Measurements from ENCODE around the gene COA1.

COA1 gene

GRCh38 chr7:43647673-43648472 is 81.5 kb downstream of the COA1 start:
- Histone ChIP-seq H3K36me3 (replicated peaks; ENCODE audit: low read depth, low read length) (peaks cover 37% of the 10 kb centered on the region), H3K4me1 (ENCODE audit: low read length) (peaks cover 71% of the 10 kb centered on the region), H3K79me2 (ENCODE audit: low read length) (peaks cover 16% of the 10 kb centered on the region), H3K27me3 (ENCODE audit: low read depth, low read length) (no peaks in the 10 kb centered on the region), H3K27ac (ENCODE audit: low read length) (peak overlapping the region; percentile 97), H3K9me3 (ENCODE audit: insufficient read depth, low read length) (peaks cover 5% of the 10 kb centered on the region), H2AFZ (ENCODE audit: low read depth, low read length) (no peak overlapping the region), H3K4me2 (ENCODE audit: low read length) (peak overlapping the region; percentile 95), H4K20me1 (ENCODE audit: insufficient read depth, low read length) (peaks cover 27% of the 10 kb centered on the region), H3K4me3 (ENCODE audit: low read length) (peak overlapping the region; percentile 70), H3K9ac (ENCODE audit: low read length) (peak overlapping the region; percentile 75)
- TF ChIP-seq EZH2phosphoT487 (IDR thresholded peaks at IDR 0.05; ENCODE audit: low read depth): no peak
- TF ChIP-seq, protein P1, sequence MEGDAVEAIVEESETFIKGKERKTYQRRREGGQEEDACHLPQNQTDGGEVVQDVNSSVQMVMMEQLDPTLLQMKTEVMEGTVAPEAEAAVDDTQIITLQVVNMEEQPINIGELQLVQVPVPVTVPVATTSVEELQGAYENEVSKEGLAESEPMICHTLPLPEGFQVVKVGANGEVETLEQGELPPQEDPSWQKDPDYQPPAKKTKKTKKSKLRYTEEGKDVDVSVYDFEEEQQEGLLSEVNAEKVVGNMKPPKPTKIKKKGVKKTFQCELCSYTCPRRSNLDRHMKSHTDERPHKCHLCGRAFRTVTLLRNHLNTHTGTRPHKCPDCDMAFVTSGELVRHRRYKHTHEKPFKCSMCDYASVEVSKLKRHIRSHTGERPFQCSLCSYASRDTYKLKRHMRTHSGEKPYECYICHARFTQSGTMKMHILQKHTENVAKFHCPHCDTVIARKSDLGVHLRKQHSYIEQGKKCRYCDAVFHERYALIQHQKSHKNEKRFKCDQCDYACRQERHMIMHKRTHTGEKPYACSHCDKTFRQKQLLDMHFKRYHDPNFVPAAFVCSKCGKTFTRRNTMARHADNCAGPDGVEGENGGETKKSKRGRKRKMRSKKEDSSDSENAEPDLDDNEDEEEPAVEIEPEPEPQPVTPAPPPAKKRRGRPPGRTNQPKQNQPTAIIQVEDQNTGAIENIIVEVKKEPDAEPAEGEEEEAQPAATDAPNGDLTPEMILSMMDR (IDR thresholded peaks at IDR 0.05; ENCODE audit: low read depth, low read length): no peak

- H3K36me3 ChIP-seq (replicated peaks; ENCODE audit: low read depth, low read length): peaks cover 37% of the 10 kb centered on the region
- peak overlapping the region; percentile 70; the same call in 1 of the 2 replicates for H3K4me3 ChIP-seq (ENCODE audit: low read length)
- no peaks in the 10 kb centered on the region for H3K27me3 ChIP-seq (ENCODE audit: low read depth, low read length)
- TF ChIP-seq, protein P1 (IDR thresholded peaks at IDR 0.05; ENCODE audit: low read depth, low read length): no peak
- peak overlapping the region; percentile 95 for H3K4me2 ChIP-seq (ENCODE audit: low read length)
- peak overlapping the region; percentile 97 for H3K27ac ChIP-seq (ENCODE audit: low read length)
- H3K9me3 ChIP-seq (ENCODE audit: insufficient read depth, low read length): peaks cover 5% of the 10 kb centered on the region
- H3K79me2 ChIP-seq (ENCODE audit: low read length): peaks cover 14% of the 10 kb centered on the region
- peak overlapping the region; percentile 41 for H3K9ac ChIP-seq (ENCODE audit: low read length)
- H3K4me1 ChIP-seq (ENCODE audit: low read length): peaks cover 68% of the 10 kb centered on the region
- H4K20me1 ChIP-seq (ENCODE audit: insufficient read depth, low read length): peaks cover 27% of the 10 kb centered on the region
- H2AFZ ChIP-seq (ENCODE audit: low read depth, low read length): no peak overlapping the region
Measured at GRCh38 chr7:43647339-43647672, 82.0 kb downstream of the COA1 start.

- peak overlapping the region; percentile 97; the same call in 1 of the 2 replicates for H3K27ac ChIP-seq (ENCODE audit: low read length)
Measured at GRCh38 chr7:43646603-43647338, 82.6 kb downstream of the COA1 start.

More at GRCh38 chr7:43646603-43647338, 82.6 kb downstream of the COA1 start:
- TF ChIP-seq, protein P1 (IDR thresholded peaks at IDR 0.05; ENCODE audit: low read depth, low read length): no peak
- no peak for TF ChIP-seq EZH2phosphoT487 (IDR thresholded peaks at IDR 0.05; ENCODE audit: low read depth)
- Histone ChIP-seq H4K20me1 (ENCODE audit: insufficient read depth, low read length) (peaks cover 23% of the 10 kb centered on the region), H3K79me2 (ENCODE audit: low read length) (peaks cover 9% of the 10 kb centered on the region; the same call in 1 of the 2 replicates), H3K4me1 (ENCODE audit: low read length) (peaks cover 63% of the 10 kb centered on the region), H3K27me3 (ENCODE audit: low read depth, low read length) (no peaks in the 10 kb centered on the region), H3K9ac (ENCODE audit: low read length) (0 out of 2 replicates have a peak overlapping the region, but pooled peaks have one; percentile 41), H3K36me3 (replicated peaks; ENCODE audit: low read depth, low read length) (peaks cover 32% of the 10 kb centered on the region), H3K4me3 (ENCODE audit: low read length) (no peak overlapping the region), H3K4me2 (ENCODE audit: low read length) (peak overlapping the region; percentile 95), H2AFZ (ENCODE audit: low read depth, low read length) (no peak overlapping the region), H3K9me3 (ENCODE audit: insufficient read depth, low read length) (peaks cover 5% of the 10 kb centered on the region; the same call in 1 of the 2 replicates)
